Left lung (tissue), 10 donors: ENCODE data around the gene SPDYC. TPM values are rescaled to one million over a fixed set of nuclear protein-coding genes. Genes with fewer than 3 reads are reported as not detected.
A peak's percentile ranks its signal among the peaks of the same experiment; 100 is the strongest.

Experiments
- ATAC-seq: fragments of 200-7000 bp; cut with Tn5 transposase; one replicate; pipeline ENCODE4 v1.9.1; 2020; ENCODE audit warnings: moderate library complexity
- DNase-seq, 4 donors: peaks; one replicate each; pipeline ENCODE4 v3.0.0-alpha.2; 2013 to 2020
- H3K27ac ChIP-seq, 2 donors: fragments of 200-600 bp; sonication (generic) in 1 of 2; one replicate each; pipeline versions ENCODE4 v1.5.0 to v1.8.0; 2020 to 2021
- H3K27me3 ChIP-seq, 2 donors: fragments of 200-600 bp; sonication (generic) in 1 of 2; one replicate each; pipeline versions ENCODE4 v1.5.0 to v1.8.0; 2020 to 2021
- H3K36me3 ChIP-seq, 2 donors: fragments of 200-600 bp; sonication (generic) in 1 of 2; one replicate each; pipeline versions ENCODE4 v1.5.0 to v1.8.0; 2020 to 2021
- H3K4me1 ChIP-seq, 2 donors: fragments of 200-600 bp; one replicate each; pipeline ENCODE4 v1.8.0; 2021
- H3K4me3 ChIP-seq, 2 donors: fragments of 200-600 bp; sonication (generic) in 1 of 2; one replicate each; pipeline versions ENCODE4 v1.5.0 to v1.8.0; 2020 to 2021; ENCODE audit warnings: mild to moderate bottlenecking in 1 of 2
- H3K9me3 ChIP-seq, 2 donors: fragments of 200-600 bp; sonication (generic) in 1 of 2; one replicate each; pipeline versions ENCODE4 v1.5.0 to v1.8.0; 2020 to 2021
- CTCF ChIP-seq, 2 donors: fragments of 200-600 bp; sonication (generic) in 1 of 2; IDR thresholded peaks; one replicate each; pipeline versions ENCODE4 v1.5.0 to v1.8.0; 2021; ENCODE audit warnings: antibody characterized with exemption in 2 of 2
- intact Hi-C, 2 donors: fragments of 100-400 bp; cut with DNase I; formaldehyde crosslinking; loops; one replicate each; pipeline versions ENCODE4 v1.11.2 to v1.14.2; 2022
- polyA plus RNA-seq, 6 donors: library from polyadenylated mRNA; unstranded; fragments of 120-200 nt; gene quantifications; one replicate each; pipeline ENCODE4 v1.2.1, GENCODE V29; 2013; ENCODE audit not compliant: insufficient read length in 6 of 6
- total RNA-seq, 2 donors: library from RNA; stranded (reverse); fragmentation: NEBNext Ultra II Directional; extraction: Animal tissue kit (Norgen Biotek cat#: 25700); gene quantifications; one replicate each; pipeline ENCODE4 v1.2.1, GENCODE V29; 2021
- donor health status: DM: no; HTN: yes; CAD: no.
- donor health status: DM: no; HTN: no; CAD: no.

SPDYC gene
- total and polyA plus RNA-seq, 8 donors: not detected

GRCh38 chr11:65134240-65134951 is 35.6 kb upstream of the SPDYC start, which contains the start of gene SYVN1:
SYVN1 (minus strand) TSS chr11:65134519; CDS start chr11:65133601, 918 bp downstream.
- H3K27me3 ChIP-seq: no peaks in the 10 kb centered on the region
- peak; percentile 92 to 96 (median 94) for DNase-seq
- H3K4me3 ChIP-seq: peak within 1 kb of the TSS; percentile 84 to 98
- intact Hi-C loops: no loop called here
- no peaks in the 10 kb centered on the region for H3K9me3 ChIP-seq
- H3K27ac ChIP-seq: peak within 1 kb of the TSS; percentile 98
- no peak for TF ChIP-seq CTCF (IDR thresholded peaks at IDR 0.05)
- H3K4me1 ChIP-seq: peaks cover 16 to 32% of the 10 kb centered on the region in 2 donors
- ATAC-seq: peak; percentile 90
- H3K36me3 ChIP-seq: peaks cover 0 to 36% of the 10 kb centered on the region in 2 donors

- H3K4me3 ChIP-seq: peak overlapping the region; percentile 84 to 98
- intact Hi-C loops: no loop called here
Observed at GRCh38 chr11:65134952-65135632, 34.9 kb upstream of the SPDYC start.

GRCh38 chr11:65135633-65136145 is 34.3 kb upstream of the SPDYC start:
- intact Hi-C loops: no loop called here
- Histone ChIP-seq H3K4me1 (peaks cover 16 to 32% of the 10 kb centered on the region in 2 donors), H3K4me3 (peak overlapping the region; percentile 84 to 98), H3K9me3 (no peaks in the 10 kb centered on the region), H3K27me3 (no peaks in the 10 kb centered on the region), H3K36me3 (peaks cover 0 to 23% of the 10 kb centered on the region in 2 donors), H3K27ac (peak overlapping the region; percentile 98)
- ATAC-seq (no peak), DNase-seq (peak in 1 of 4 donors; percentile 21)
- TF ChIP-seq CTCF (IDR thresholded peaks at IDR 0.05): no peak

More at GRCh38 chr11:65134952-65135632, 34.9 kb upstream of the SPDYC start:
- no peak for TF ChIP-seq CTCF (IDR thresholded peaks at IDR 0.05)
- ATAC-seq (peak; percentile 89), DNase-seq (peak in 3 of 4 donors; percentile 91 to 95 (median 91))
- no peaks in the 10 kb centered on the region for H3K9me3 ChIP-seq
- no peaks in the 10 kb centered on the region for H3K27me3 ChIP-seq
- peaks cover 0 to 29% of the 10 kb centered on the region in 2 donors for H3K36me3 ChIP-seq
- H3K4me1 ChIP-seq: peaks cover 16 to 32% of the 10 kb centered on the region in 2 donors
- H3K27ac ChIP-seq: peak overlapping the region; percentile 98

- intact Hi-C loops: no loop called here
- no peak overlapping the region for H3K4me3 ChIP-seq
- no peak for TF ChIP-seq CTCF (IDR thresholded peaks at IDR 0.05)
- H3K36me3 ChIP-seq: peaks cover 0 to 14% of the 10 kb centered on the region in 2 donors
- no peaks in the 10 kb centered on the region for H3K27me3 ChIP-seq
- ATAC-seq (no peak), DNase-seq (no peak)
- H3K27ac ChIP-seq: no peak overlapping the region
- H3K9me3 ChIP-seq: no peaks in the 10 kb centered on the region
- H3K4me1 ChIP-seq: peaks cover 16 to 32% of the 10 kb centered on the region in 2 donors
Observed at GRCh38 chr11:65136515-65137096, 33.4 kb upstream of the SPDYC start.
